ENCODE data around the gene MRC2.

GRCh38 chr17:62657145-62657665, 29.7 kb downstream of the MRC2 start:
- TF ChIP-seq CTCF (conservative IDR thresholded peaks at IDR 0.05; ENCODE audit: low read depth, low read length), result no peak
- TF ChIP-seq EZH2 (IDR thresholded peaks at IDR 0.05; ENCODE audit: borderline replicate concordance, low read depth, low read length, poor library complexity, severe bottlenecking), result no peak
